Measurements from ENCODE around the gene EPAS1. TPM values are rescaled to one million over a fixed set of nuclear protein-coding genes. Genes with fewer than 3 reads are reported as not detected.

EPAS1 gene
- total and polyA plus RNA-seq, 2 of the 8 experiments (the other 6 are each of a cell fraction or from before 2014, with no cell fraction given), result 2.0 to 4.9 TPM

DNA sequence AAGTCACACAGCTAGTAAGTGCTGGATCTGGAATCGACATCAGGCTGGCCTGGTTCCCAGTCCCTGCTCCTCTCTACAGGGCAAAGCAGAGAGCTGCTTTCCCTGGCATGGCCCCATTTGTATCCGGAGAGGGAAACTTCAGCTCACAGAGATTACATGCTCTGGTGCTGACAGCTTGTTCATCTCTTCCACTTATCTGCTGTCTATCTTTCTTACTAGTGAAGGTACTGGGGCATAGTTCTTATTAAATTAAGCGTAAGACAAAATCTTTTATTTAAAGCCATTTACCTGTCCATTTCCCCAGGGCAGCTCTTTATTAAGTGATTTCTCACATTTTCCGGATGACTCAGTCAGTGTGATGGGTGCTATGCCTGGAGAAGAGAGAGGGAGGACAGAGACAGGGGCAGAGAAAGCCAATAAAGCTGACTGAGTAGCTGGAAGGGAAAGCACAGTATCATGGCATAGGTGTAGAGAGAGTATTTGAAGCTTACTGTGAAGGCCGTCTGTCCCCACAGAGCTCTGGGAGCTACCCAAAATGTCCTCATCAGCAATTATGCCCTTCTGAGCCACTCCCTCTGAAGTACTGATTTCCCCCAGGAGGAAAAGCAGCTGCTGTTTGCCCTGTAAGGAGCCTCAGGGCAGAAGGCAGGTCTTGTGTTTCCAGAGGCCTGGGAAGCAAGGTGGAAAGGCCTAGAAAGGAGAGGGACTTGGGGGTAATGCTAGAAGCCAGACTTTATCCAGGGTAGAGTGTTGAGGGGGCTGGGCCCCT, 44.1 kb upstream of the EPAS1 start:
- no peak overlapping the region for H3K56ac ChIP-seq (replicated peaks; ENCODE audit: insufficient read length, low read depth, low read length)
- 0 out of 7 replicates have a peak, but pooled peaks cover 0 to 2% (median 0%) of the 10 kb centered on the region in 4 experiments for H3K27me3 ChIP-seq (replicated peaks in 1 of 4; ENCODE audit: control insufficient read depth in 3 of 4, extremely low read depth in 1 of 4, insufficient read depth in 3 of 4, low read length in 3 of 4)
- H2BK15ac ChIP-seq (ENCODE audit: low read length), result no peak overlapping the region
- no peaks in the 10 kb centered on the region for H4K20me1 ChIP-seq (replicated peaks in 1 of 2; ENCODE audit: control insufficient read depth in 1 of 2, insufficient read depth in 2 of 2, low read length in 2 of 2)
- H3K9me3 ChIP-seq (ENCODE audit: insufficient read depth in 2 of 2, low read depth in 1 of 2, low read length in 1 of 2), result no peaks in the 10 kb centered on the region
- H3K79me1 ChIP-seq (ENCODE audit: low read depth, low read length), result no peaks in the 10 kb centered on the region
- no peak overlapping the region for H2BK5ac ChIP-seq (ENCODE audit: low read depth, low read length)
- FAIRE-seq, result no peak
- no peak overlapping the region for H4K91ac ChIP-seq (replicated peaks; ENCODE audit: insufficient read length, low read length)
- no peak overlapping the region for H3K4ac ChIP-seq (replicated peaks; ENCODE audit: insufficient read length, low read depth, low read length)
- 0 out of 2 replicates have a peak overlapping the region, but pooled peaks have one; percentile 62 for H2AFZ ChIP-seq (ENCODE audit: low read length)
- H3K4me3 ChIP-seq (ENCODE audit: extremely low read depth in 1 of 4, insufficient read depth in 2 of 4, low read depth in 3 of 4, low read length in 4 of 4), result no peak overlapping the region
- H3K18ac ChIP-seq (ENCODE audit: extremely low read depth, low read length), result no peak overlapping the region
- no peaks in the 10 kb centered on the region for H3K23me2 ChIP-seq (ENCODE audit: low read depth, low read length)
- H3K79me2 ChIP-seq (ENCODE audit: control insufficient read depth in 1 of 2, insufficient read depth in 2 of 2, low read length in 2 of 2), result no peaks in the 10 kb centered on the region
- CTCF ChIA-PET (ENCODE audit: partially characterized antibody), result interaction anchor here (1.0 to 2.4 kb wide), 3 partner anchors 10 to 68 kb away, joined by 4 to 10 read pairs (median 6); no protein-coding TSS in a partner anchor
- no peak overlapping the region for H2BK20ac ChIP-seq (ENCODE audit: low read length)
- no peak overlapping the region for H3K23ac ChIP-seq (ENCODE audit: insufficient read length)
- H2BK12ac ChIP-seq (ENCODE audit: low read depth, low read length), result no peak overlapping the region
- H3K14ac ChIP-seq (ENCODE audit: insufficient read length), result no peak overlapping the region
- no peak overlapping the region for H3K27ac ChIP-seq (ENCODE audit: low read depth, low read length)
- no peaks in the 10 kb centered on the region for H3K36me3 ChIP-seq (ENCODE audit: control insufficient read depth in 2 of 4, insufficient read depth in 4 of 4, low read length in 3 of 4)
- H3K4me2 ChIP-seq (ENCODE audit: insufficient read depth in 1 of 2, low read depth in 2 of 2, low read length in 2 of 2), result no peak overlapping the region
- H4K5ac ChIP-seq (ENCODE audit: insufficient read length, low read depth, low read length), result no peak overlapping the region
- WGBS, 2 experiments (ENCODE audit: extremely low coverage in 1 of 2, insufficient coverage in 1 of 2, insufficient read length in 1 of 2, insufficient replicate concordance in 2 of 2, low coverage in 1 of 2, low lambda C conversion rate in 2 of 2, missing lambda C conversion rate in 1 of 2), result 87% methylated on average over 5 of the region's 5 CpGs; no CpG with 5 or more reads in 1 of the 2 experiments
- POLR2A ChIA-PET (ENCODE audit: partially characterized antibody), result no interaction called here
- H3K4me1 ChIP-seq (replicated peaks in 1 of 4; ENCODE audit: control insufficient read depth in 3 of 4, insufficient read depth in 4 of 4, low read length in 3 of 4), result no peaks in the 10 kb centered on the region
- no peak overlapping the region for H2AK5ac ChIP-seq (ENCODE audit: low read depth, low read length)
- H3K9ac ChIP-seq (replicated peaks in 1 of 4; ENCODE audit: extremely low read depth in 1 of 4, low read depth in 3 of 4, low read length in 3 of 4), result no peak overlapping the region
- no peak overlapping the region for H2BK120ac ChIP-seq (replicated peaks; ENCODE audit: low read depth, low read length)
- H4K8ac ChIP-seq (ENCODE audit: extremely low read depth, insufficient read depth, low read length), result no peak overlapping the region
- no peak for DNase-seq (ENCODE audit: low read depth in 1 of 2, low spot score in 2 of 2)
- TF ChIP-seq POLR2AphosphoS5 (IDR thresholded peaks at IDR 0.05; ENCODE audit: low read depth, low read length), result no peak
- no peak for TF ChIP-seq SP1 (IDR thresholded peaks at IDR 0.05; ENCODE audit: low read depth, low read length)
- no peak for TF ChIP-seq ZNF274 (IDR thresholded peaks at IDR 0.05; ENCODE audit: borderline replicate concordance, extremely low read depth, low read length)
- no peak for TF ChIP-seq CREB1 (IDR thresholded peaks at IDR 0.05)
- TF ChIP-seq SP2 (IDR thresholded peaks at IDR 0.05; ENCODE audit: low read length), result no peak
- no peak for TF ChIP-seq YY1 (IDR thresholded peaks at IDR 0.05; ENCODE audit: low read depth, low read length)
- TF ChIP-seq TAF1 (IDR thresholded peaks at IDR 0.05; ENCODE audit: low read depth, low read length), result no peak
- TF ChIP-seq, protein P1, sequence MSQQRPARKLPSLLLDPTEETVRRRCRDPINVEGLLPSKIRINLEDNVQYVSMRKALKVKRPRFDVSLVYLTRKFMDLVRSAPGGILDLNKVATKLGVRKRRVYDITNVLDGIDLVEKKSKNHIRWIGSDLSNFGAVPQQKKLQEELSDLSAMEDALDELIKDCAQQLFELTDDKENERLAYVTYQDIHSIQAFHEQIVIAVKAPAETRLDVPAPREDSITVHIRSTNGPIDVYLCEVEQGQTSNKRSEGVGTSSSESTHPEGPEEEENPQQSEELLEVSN (IDR thresholded peaks at IDR 0.05), result no peak
- no peak for TF ChIP-seq TAF7 (optimal IDR thresholded peaks at IDR 0.05; ENCODE audit: borderline replicate concordance, low read depth, low read length)
- no peak for TF ChIP-seq EGR1 (IDR thresholded peaks at IDR 0.05; ENCODE audit: borderline replicate concordance, low read depth, low read length)
- no peak for TF ChIP-seq SIN3A (conservative IDR thresholded peaks at IDR 0.05 in 1 of 2, IDR thresholded peaks at IDR 0.05 in 1 of 2; ENCODE audit: low read depth in 1 of 2, low read length in 2 of 2)
- no peak for TF ChIP-seq BCL11A (IDR thresholded peaks at IDR 0.05; ENCODE audit: low read depth in 2 of 2, low read length in 2 of 2)
- TF ChIP-seq FOSL1 (IDR thresholded peaks at IDR 0.05; ENCODE audit: insufficient read depth, low read depth, low read length), result no peak
